WTC11 (cell line): ENCODE data around the gene TRIOBP. TPM values are rescaled to one million over a fixed set of nuclear protein-coding genes. Genes with fewer than 3 reads are reported as not detected.

Experiments used
- ATAC-seq: fragments of 200-7000 bp; cut with Tn5 transposase; 2 replicates; pipeline ENCODE4 v1.10.0; 2021; ENCODE audit warnings: mild to moderate bottlenecking, moderate library complexity
- CTCF ChIA-PET: fragments of 300-600 bp; sonication (Branson Sonifier 250); formaldehyde crosslinking; loops from one replicate; lab custom pipeline; 2021; ENCODE audit warnings: antibody characterized with exemption; lab: Charles Lee
- POLR2A ChIA-PET: fragments of 350-600 bp; sonication (Branson Sonifier 250); formaldehyde crosslinking; loops from one replicate; lab custom pipeline; 2021; ENCODE audit warnings: antibody characterized with exemption; lab: Charles Lee
- DNase-seq: peaks from one replicate; pipeline ENCODE4 v3.0.0; 2021; ENCODE audit warnings: low spot score
- H3K27ac Mint-ChIP-seq: 2 replicates; pipeline ENCODE4 v1.8.0; 2021; ENCODE audit warnings: mixed read lengths
- H3K27me3 Mint-ChIP-seq: 2 replicates; pipeline ENCODE4 v1.8.0; 2021; ENCODE audit warnings: low read depth, mild to moderate bottlenecking, moderate library complexity, mixed read lengths
- H3K36me3 Mint-ChIP-seq: 2 replicates; pipeline ENCODE4 v1.8.0; 2021; ENCODE audit warnings: mixed read lengths
- H3K4me1 Mint-ChIP-seq: 2 replicates; pipeline ENCODE4 v1.8.0; 2022; ENCODE audit warnings: mixed read lengths
- H3K4me3 Mint-ChIP-seq: 2 replicates; pipeline ENCODE4 v1.8.0; 2021; ENCODE audit warnings: mild to moderate bottlenecking, moderate library complexity, mixed read lengths
- H3K9me3 Mint-ChIP-seq: 2 replicates; pipeline ENCODE4 v1.8.0; 2021; ENCODE audit warnings: mixed read lengths
- AR ChIP-seq: fragments of 250-450 bp; sonication (Bioruptor Pico); IDR thresholded peaks from 2 replicates; pipeline ENCODE4 v1.9.0; 2021; ENCODE audit warnings: mild to moderate bottlenecking
- CBFB ChIP-seq: sonication (generic); formaldehyde crosslinking; IDR thresholded peaks from 2 replicates; pipeline ENCODE4 v1.8.1; 2022; ENCODE audit warnings: mild to moderate bottlenecking, low read depth, missing genetic modification reagents
- CREB1 ChIP-seq: sonication (generic); formaldehyde crosslinking; IDR thresholded peaks from 2 replicates; pipeline ENCODE4 v1.8.0; 2023; ENCODE audit warnings: mild to moderate bottlenecking, missing genetic modification reagents
- ELF4 ChIP-seq: sonication (generic); formaldehyde crosslinking; IDR thresholded peaks from 2 replicates; pipeline ENCODE4 v1.8.1; 2022; ENCODE audit warnings: low read depth, mild to moderate bottlenecking, moderate library complexity, missing genetic modification reagents
- GTF2I ChIP-seq: fragments of 250-450 bp; sonication (Bioruptor Pico); conservative IDR thresholded peaks from 2 replicates; pipeline ENCODE4 v1.4.0; 2021; ENCODE audit warnings: mild to moderate bottlenecking
- HMGA2 ChIP-seq: fragments of 250-450 bp; sonication (Bioruptor Pico); IDR thresholded peaks from 2 replicates; pipeline ENCODE4 v1.4.0; 2021; ENCODE audit warnings: mild to moderate bottlenecking, moderate library complexity
- IRF2 ChIP-seq: sonication (generic); formaldehyde crosslinking; IDR thresholded peaks from 2 replicates; pipeline ENCODE4 v1.8.0; 2022; ENCODE audit warnings: low read depth, missing genetic modification reagents, borderline replicate concordance
- MXD4 ChIP-seq: fragments of 250-450 bp; sonication (Bioruptor Pico); IDR thresholded peaks from 2 replicates; pipeline ENCODE4 v1.8.0; 2021; ENCODE audit warnings: mild to moderate bottlenecking, moderate library complexity, borderline replicate concordance
- MYBL2 ChIP-seq: sonication (generic); formaldehyde crosslinking; IDR thresholded peaks from 2 replicates; pipeline ENCODE4 v1.8.1; 2023; ENCODE audit warnings: mild to moderate bottlenecking, moderate library complexity, missing genetic modification reagents
- NR2C2 ChIP-seq: sonication (generic); formaldehyde crosslinking; IDR thresholded peaks from 2 replicates; pipeline ENCODE4 v1.8.0; 2022; ENCODE audit warnings: mild to moderate bottlenecking, missing genetic modification reagents
- PRDM15 ChIP-seq: sonication (generic); formaldehyde crosslinking; IDR thresholded peaks from 2 replicates; pipeline ENCODE4 v1.8.0; 2022; ENCODE audit warnings: missing genetic modification reagents
- PREB ChIP-seq: sonication (generic); formaldehyde crosslinking; IDR thresholded peaks from 2 replicates; pipeline ENCODE4 v1.8.1; 2022; ENCODE audit warnings: mild to moderate bottlenecking, missing genetic modification reagents, moderate library complexity, borderline replicate concordance
- SOX15 ChIP-seq: fragments of 250-450 bp; sonication (Bioruptor Pico); IDR thresholded peaks from 2 replicates; pipeline ENCODE4 v1.9.0; 2021; ENCODE audit warnings: mild to moderate bottlenecking
- TEAD1 ChIP-seq: sonication (generic); formaldehyde crosslinking; IDR thresholded peaks from 2 replicates; pipeline ENCODE4 v1.8.0; 2022; ENCODE audit warnings: mild to moderate bottlenecking, missing genetic modification reagents
- TP53 ChIP-seq: sonication (generic); formaldehyde crosslinking; IDR thresholded peaks from 2 replicates; pipeline ENCODE4 v1.8.1; 2023; ENCODE audit warnings: mild to moderate bottlenecking, missing genetic modification reagents
- ZBTB21 ChIP-seq: sonication (generic); formaldehyde crosslinking; IDR thresholded peaks from 2 replicates; pipeline ENCODE4 v1.8.1; 2023; ENCODE audit warnings: mild to moderate bottlenecking, missing genetic modification reagents, borderline replicate concordance
- ZBTB43 ChIP-seq: sonication (generic); formaldehyde crosslinking; IDR thresholded peaks from 2 replicates; pipeline ENCODE4 v1.8.1; 2023; ENCODE audit warnings: mild to moderate bottlenecking, missing genetic modification reagents
- ZNF138 ChIP-seq: sonication (generic); formaldehyde crosslinking; conservative IDR thresholded peaks from 2 replicates; pipeline ENCODE4 v1.8.1; 2022; ENCODE audit warnings: mild to moderate bottlenecking, moderate library complexity, missing genetic modification reagents
- ZNF396 ChIP-seq: fragments of 250-450 bp; sonication (Bioruptor Pico); IDR thresholded peaks from 2 replicates; pipeline ENCODE4 v1.8.0; 2021; ENCODE audit warnings: mild to moderate bottlenecking, moderate library complexity, borderline replicate concordance
- ZNF532 ChIP-seq: fragments of 250-450 bp; sonication (Bioruptor Pico); IDR thresholded peaks from 2 replicates; pipeline ENCODE4 v1.9.0; 2021; ENCODE audit warnings: mild to moderate bottlenecking, borderline replicate concordance
- total RNA-seq: library from RNA; stranded (reverse); gene quantifications from 3 replicates; pipeline ENCODE4 v1.2.3, GENCODE V29; 2021

The TRIOBP gene
- total RNA-seq, 1 experiment from 2014 or later = 54.0 TPM

GRCh38 chr22:37726241-37726887 is 29.5 kb downstream of the TRIOBP start:
- ChIA-PET CTCF (interaction anchor here (0.7 kb wide), 1 partner anchor 139 kb away, joined by 6 read pairs; no protein-coding TSS in a partner anchor), POLR2A (no interaction called here)
- peaks cover 43% of the 10 kb centered on the region for H3K36me3 Mint-ChIP-seq
- no peaks in the 10 kb centered on the region; the same call in 1 of the 2 replicates for H3K4me1 Mint-ChIP-seq
- no peak for DNase-seq
- peaks cover 32% of the 10 kb centered on the region for H3K27me3 Mint-ChIP-seq
- ATAC-seq = peak; percentile 24; the same call in 1 of the 2 replicates
- peaks cover 10% of the 10 kb centered on the region; the same call in 1 of the 2 replicates for H3K9me3 Mint-ChIP-seq
- no peak overlapping the region for H3K27ac Mint-ChIP-seq
- no peak overlapping the region for H3K4me3 Mint-ChIP-seq
- TF ChIP-seq MYBL2 (CRISPR knock-in tag) (no peak), CREB1 (CRISPR knock-in tag) (no peak), GTF2I (CRISPR knock-in tag) (no peak), CBFB (CRISPR knock-in tag) (no peak), ZBTB43 (no peak), IRF2 (no peak), ZNF396 (CRISPR knock-in tag) (no peak), TEAD1 (CRISPR knock-in tag) (no peak), NR2C2 (CRISPR knock-in tag) (no peak), PRDM15 (CRISPR knock-in tag) (no peak), MXD4 (CRISPR knock-in tag) (no peak), SOX15 (no peak), PREB (CRISPR knock-in tag) (no peak)

- POLR2A ChIA-PET = no interaction called here
- Mint-ChIP-seq H3K4me3 (no peak overlapping the region), H3K27ac (no peak overlapping the region), H3K27me3 (peaks cover 52% of the 10 kb centered on the region), H3K36me3 (peaks cover 29% of the 10 kb centered on the region), H3K9me3 (peaks cover 10% of the 10 kb centered on the region; the same call in 1 of the 2 replicates), H3K4me1 (no peaks in the 10 kb centered on the region; the same call in 1 of the 2 replicates)
- CTCF ChIA-PET = interaction anchor here (0.6 to 1.8 kb wide), 4 partner anchors 10 to 85 kb away, joined by 3 to 6 read pairs (median 4); no protein-coding TSS in a partner anchor
- DNase-seq (no peak), ATAC-seq (no peak)
- no peak for TF ChIP-seq HMGA2
- TF ChIP-seq ELF4 (CRISPR knock-in tag) = no peak
- no peak for TF ChIP-seq MYBL2 (CRISPR knock-in tag)
- TF ChIP-seq MXD4 (CRISPR knock-in tag) = no peak
- TF ChIP-seq CBFB (CRISPR knock-in tag) = no peak
- no peak for TF ChIP-seq TP53 (CRISPR knock-in tag)
- TF ChIP-seq AR (CRISPR knock-in tag) = no peak
- no peak for TF ChIP-seq ZBTB21 (CRISPR knock-in tag)
- no peak for TF ChIP-seq ZNF138 (CRISPR knock-in tag)
- TF ChIP-seq PREB (CRISPR knock-in tag) = no peak
- TF ChIP-seq ZNF532 = no peak
These were observed 31.8 kb downstream of the TRIOBP start for GRCh38 chr22:37728620-37729019.
